AG10803 (cell line): ENCODE data around the gene SCAPER.
A peak's percentile ranks its signal among the peaks of the same experiment; 100 is the strongest.

ENCODE experiments used
- DNase-seq: peaks from one replicate; pipeline ENCODE4 v3.0.0; 2010; ENCODE audit warnings: low read depth
- H3K4me3 ChIP-seq: 2 replicates; pipeline ENCODE4 v1.5.1; 2011; ENCODE audit warnings: mild to moderate bottlenecking, low read length, control low read depth
- CTCF ChIP-seq: conservative IDR thresholded peaks from 2 replicates; pipeline ENCODE4 v1.5.1; 2011; ENCODE audit warnings: mild to moderate bottlenecking, low read length, control low read depth, inconsistent platforms

SCAPER gene

GRCh38 chr15:76312540-76313174, 592.5 kb downstream of the SCAPER start:
- H3K4me3 ChIP-seq, result no peak overlapping the region
- no peak for TF ChIP-seq CTCF
- DNase-seq, result peak; percentile 56

- peak; percentile 95 for DNase-seq
- H3K4me3 ChIP-seq, result peak within 1 kb of the TSS; percentile 91
- TF ChIP-seq CTCF, result no peak
Measured at GRCh38 chr15:76311100-76311953, 593.8 kb downstream of the SCAPER start, which contains the start of gene ETFA. Gene ETFA (minus strand): TSS chr15:76311469. CDS start chr15:76311388, 81 bp downstream.

- no peak for TF ChIP-seq CTCF
- DNase-seq, result peak; percentile 38
Measured at GRCh38 chr15:76310475-76311099, 594.6 kb downstream of the SCAPER start.

GRCh38 chr15:76309601-76310330, 595.4 kb downstream of the SCAPER start:
- peak; percentile 61 for DNase-seq

More at GRCh38 chr15:76310475-76311099, 594.6 kb downstream of the SCAPER start:
- H3K4me3 ChIP-seq, result peak overlapping the region; percentile 91

GRCh38 chr15:76303909-76304308, 601.2 kb downstream of the SCAPER start:
- no peak for TF ChIP-seq CTCF
- DNase-seq, result no peak
- H3K4me3 ChIP-seq, result no peak overlapping the region

More at GRCh38 chr15:76309601-76310330, 595.4 kb downstream of the SCAPER start:
- no peak for TF ChIP-seq CTCF
- peak overlapping the region; percentile 91 for H3K4me3 ChIP-seq

DNA sequence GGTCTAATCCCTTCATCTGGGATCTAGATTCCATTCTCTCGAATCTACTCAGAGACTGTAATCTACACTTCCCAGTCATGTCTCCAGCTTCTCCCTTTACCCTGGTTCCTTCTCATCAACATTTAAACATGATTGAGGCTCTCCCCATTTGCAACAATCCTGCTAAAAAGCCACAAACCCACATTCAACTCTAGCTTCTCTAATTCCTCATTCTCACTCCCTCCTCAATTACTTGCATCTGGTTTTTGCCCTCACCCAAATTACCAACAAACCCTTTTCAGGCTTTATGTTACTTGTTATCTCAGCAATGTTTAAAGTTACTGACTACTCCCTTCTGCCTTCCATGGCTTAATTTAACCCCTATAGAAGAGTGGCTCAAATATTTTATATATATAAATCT, 605.4 kb downstream of the SCAPER start:
- H3K4me3 ChIP-seq, result no peak overlapping the region
- DNase-seq, result no peak
- no peak for TF ChIP-seq CTCF
